ENCODE measurements around the gene IGFBP7.
"Not testable (repeated sequence)": the region's sequence is repeated elsewhere in the genome, so short reads cannot be mapped to it uniquely, and the experiment has no call there.

IGFBP7 gene

DNA sequence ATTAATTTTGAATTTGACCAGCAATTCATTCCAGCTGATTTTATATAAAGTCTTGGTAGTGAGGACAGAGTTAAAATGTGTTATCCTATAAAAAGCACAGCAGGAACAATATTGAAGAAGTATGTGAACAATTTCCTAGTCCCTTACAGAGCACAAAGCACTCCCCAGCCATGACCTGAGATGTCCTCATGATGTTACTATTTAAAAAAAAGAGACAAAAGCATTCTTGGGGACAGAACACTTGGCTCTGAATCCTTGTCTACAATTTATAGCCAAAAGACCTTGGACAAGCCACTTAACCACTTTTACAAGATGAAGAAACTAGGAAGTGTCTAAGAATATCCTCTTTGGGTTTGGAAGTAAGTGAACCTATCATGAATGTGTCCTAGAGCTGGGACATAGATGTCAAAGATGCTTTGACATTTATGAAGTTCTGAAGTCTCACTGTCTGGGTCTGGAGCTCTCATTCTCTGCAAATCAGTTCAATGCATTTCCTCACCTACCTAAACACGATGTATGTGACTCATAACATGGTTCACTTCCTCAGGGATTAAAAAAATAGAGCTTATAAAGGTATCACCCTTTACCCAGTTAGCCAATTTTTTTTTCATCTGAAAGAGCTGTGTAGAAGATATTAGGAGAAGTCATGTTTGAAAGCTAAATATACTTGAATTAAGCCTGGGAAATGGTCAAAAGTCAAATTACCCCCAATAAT, 61.4 kb downstream of the IGFBP7 start:
- no peak for DNase-seq (ENCODE audit: low read depth)
- no peak overlapping the region for H3K4me3 ChIP-seq (ENCODE audit: control insufficient read depth, low read depth, low read length)
- TF ChIP-seq, protein P1, sequence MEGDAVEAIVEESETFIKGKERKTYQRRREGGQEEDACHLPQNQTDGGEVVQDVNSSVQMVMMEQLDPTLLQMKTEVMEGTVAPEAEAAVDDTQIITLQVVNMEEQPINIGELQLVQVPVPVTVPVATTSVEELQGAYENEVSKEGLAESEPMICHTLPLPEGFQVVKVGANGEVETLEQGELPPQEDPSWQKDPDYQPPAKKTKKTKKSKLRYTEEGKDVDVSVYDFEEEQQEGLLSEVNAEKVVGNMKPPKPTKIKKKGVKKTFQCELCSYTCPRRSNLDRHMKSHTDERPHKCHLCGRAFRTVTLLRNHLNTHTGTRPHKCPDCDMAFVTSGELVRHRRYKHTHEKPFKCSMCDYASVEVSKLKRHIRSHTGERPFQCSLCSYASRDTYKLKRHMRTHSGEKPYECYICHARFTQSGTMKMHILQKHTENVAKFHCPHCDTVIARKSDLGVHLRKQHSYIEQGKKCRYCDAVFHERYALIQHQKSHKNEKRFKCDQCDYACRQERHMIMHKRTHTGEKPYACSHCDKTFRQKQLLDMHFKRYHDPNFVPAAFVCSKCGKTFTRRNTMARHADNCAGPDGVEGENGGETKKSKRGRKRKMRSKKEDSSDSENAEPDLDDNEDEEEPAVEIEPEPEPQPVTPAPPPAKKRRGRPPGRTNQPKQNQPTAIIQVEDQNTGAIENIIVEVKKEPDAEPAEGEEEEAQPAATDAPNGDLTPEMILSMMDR (conservative IDR thresholded peaks at IDR 0.05; ENCODE audit: control insufficient read depth, insufficient read depth, low read depth, low read length), result no peak

DNA sequence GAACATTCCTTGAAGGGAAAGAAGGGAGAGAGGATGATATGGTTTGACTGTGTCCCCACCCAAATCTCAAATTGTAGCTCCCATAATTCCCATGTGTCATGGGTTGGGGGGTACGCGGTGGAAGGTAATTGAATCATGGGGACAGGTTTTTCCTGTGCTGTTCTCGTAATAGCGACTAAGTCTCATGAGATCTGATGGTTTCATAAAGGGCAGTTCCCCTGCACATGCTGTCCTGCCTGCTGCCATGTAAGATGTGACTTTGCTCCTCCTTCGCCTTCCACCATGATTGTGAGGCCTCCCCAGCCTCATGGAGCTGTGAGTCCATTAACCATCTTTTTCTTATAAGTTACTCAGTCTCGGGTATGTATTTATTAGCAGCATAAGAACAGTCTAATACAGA, 63.1 kb downstream of the IGFBP7 start:
- not testable (repeated sequence) for DNase-seq (ENCODE audit: low read depth); H3K4me3 ChIP-seq (ENCODE audit: control insufficient read depth, low read depth, low read length)

DNA sequence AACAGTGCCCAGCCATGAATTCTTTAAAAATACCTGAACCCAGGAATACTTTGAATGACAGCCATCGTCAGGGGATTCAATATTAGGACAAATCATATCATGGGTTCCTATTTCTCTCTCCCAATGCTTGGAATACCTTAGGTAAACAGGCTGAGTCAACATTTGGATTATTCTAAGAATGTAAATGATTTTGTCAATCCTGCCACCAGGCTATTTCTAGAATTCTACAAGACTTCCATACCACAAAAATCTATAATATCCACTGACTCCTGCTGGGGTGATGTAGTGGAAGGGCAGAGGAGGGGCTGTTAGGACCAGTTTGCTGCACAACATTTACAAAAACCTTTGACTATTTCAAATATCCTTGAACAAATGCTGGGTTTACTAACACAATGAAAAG, 65.2 kb downstream of the IGFBP7 start:
- TF ChIP-seq, protein P1 (conservative IDR thresholded peaks at IDR 0.05; ENCODE audit: control insufficient read depth, insufficient read depth, low read depth, low read length), result no peak

DNA sequence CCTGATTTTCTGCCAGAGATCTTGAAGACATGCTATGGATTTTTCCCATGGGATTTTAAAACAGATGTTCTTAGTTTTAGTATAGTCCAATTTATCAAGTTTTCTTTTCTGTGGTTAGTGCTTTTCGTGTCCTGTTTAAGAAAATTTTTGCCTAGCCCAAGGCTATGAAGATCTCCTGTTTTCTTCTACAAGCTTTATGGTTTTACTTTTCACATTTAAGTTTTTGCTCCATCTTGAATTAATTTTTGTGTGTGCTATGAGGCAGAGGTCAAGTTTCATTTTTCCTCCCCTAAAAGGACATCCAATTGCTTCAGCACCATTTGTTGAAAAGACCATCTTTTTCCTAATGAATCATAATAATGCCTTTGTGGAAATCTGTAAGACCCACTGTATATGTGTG, 65.9 kb downstream of the IGFBP7 start:
- peak; percentile 78 for DNase-seq (ENCODE audit: low read depth)
- TF ChIP-seq, protein P1 (conservative IDR thresholded peaks at IDR 0.05; ENCODE audit: control insufficient read depth, insufficient read depth, low read depth, low read length), result no peak
- H3K4me3 ChIP-seq (ENCODE audit: control insufficient read depth, low read depth, low read length), result no peak overlapping the region

More for the DNA sequence above, 65.2 kb downstream of the IGFBP7 start:
- H3K4me3 ChIP-seq (ENCODE audit: control insufficient read depth, low read depth, low read length), result no peak overlapping the region
- peak; percentile 20 for DNase-seq (ENCODE audit: low read depth)

DNA sequence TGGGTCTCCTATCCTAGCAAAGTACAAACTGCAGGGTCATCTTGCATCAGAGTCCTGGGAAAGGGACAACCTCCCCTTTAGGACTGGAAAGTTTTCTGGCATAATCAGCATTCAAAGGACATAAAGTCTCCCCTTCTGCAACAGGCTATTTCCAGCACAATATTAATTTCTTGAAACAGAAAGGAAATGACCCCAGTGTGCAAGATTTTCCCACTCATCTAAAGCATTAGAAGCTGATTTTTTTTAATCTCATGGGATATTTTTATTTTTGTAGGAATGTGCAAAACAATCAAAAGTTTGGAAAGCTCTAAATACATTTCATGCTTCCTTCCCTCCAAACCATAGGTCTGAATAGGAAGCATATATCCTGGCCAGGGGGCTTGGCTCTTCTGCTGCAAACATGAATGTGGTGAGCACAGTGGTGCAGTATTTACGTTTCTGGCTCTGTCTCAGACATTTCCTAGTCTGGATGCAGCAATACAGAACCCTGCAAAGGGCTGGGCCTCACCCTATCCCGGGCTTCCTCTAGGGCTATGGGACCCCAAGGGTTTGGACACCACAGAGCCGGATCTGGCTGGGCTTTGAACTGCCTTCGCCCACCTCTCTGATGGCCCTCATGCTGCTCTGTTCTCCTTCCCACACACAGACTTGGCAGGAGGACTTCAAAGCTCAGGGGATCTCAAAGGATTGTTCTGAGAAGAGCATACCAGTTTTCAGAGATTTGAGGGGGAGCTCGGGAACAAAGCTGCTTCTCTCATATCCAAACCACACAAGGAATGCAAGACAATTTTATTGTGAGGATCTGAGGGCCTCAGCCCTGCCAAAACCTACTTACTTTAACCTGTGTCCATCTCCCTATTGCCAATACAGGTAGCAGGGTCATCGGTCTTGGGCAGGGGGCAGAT, 66.6 kb downstream of the IGFBP7 start:
- TF ChIP-seq, protein P1 (conservative IDR thresholded peaks at IDR 0.05; ENCODE audit: control insufficient read depth, insufficient read depth, low read depth, low read length), result no peak
- DNase-seq (ENCODE audit: low read depth), result peak; percentile 88
- no peak overlapping the region for H3K4me3 ChIP-seq (ENCODE audit: control insufficient read depth, low read depth, low read length)

DNA sequence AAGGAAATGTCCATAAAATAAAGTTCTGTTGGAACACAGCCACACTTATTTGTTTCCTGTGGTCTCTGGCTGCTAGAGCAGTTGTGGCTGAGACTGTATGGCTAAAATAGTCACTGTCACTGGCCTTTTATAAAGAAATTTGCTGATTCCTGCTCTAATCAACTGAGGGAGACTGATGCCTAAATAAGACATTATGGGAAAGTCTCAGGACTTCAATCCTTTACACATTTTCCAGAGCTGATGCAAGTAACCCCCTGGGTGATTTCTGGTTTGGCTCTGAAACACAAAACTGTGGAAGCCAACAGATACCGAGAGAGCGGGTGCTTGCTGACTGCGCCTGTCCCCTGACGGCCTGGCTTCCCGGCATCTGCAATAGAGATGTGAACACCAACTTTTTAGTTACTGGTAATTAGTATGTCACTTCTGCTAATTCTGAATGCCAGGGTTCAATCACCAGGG, 67.4 kb downstream of the IGFBP7 start:
- TF ChIP-seq, protein P1 (conservative IDR thresholded peaks at IDR 0.05; ENCODE audit: control insufficient read depth, insufficient read depth, low read depth, low read length), result no peak
- DNase-seq (ENCODE audit: low read depth), result peak; percentile 78
- no peak overlapping the region for H3K4me3 ChIP-seq (ENCODE audit: control insufficient read depth, low read depth, low read length)

DNA sequence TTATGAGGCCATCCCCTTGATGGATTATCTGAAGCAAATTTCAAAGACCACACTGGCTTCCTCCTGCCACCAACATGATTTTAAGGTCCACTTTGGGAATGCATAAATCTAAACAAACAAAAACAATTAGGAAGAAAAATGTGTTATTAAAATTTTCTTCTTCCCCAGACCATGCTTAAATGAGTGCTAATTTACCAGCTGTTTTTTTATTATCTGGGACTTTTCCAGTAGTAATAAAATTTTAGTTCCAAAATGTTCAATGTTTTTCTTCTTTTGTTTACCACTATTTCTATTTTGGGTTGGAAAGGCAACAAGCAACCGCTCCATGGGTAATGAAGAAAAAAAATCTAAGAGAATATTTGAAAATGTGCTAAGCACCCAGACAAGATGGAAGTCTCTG, 69.2 kb downstream of the IGFBP7 start:
- no peak for DNase-seq (ENCODE audit: low read depth)
- TF ChIP-seq, protein P1 (conservative IDR thresholded peaks at IDR 0.05; ENCODE audit: control insufficient read depth, insufficient read depth, low read depth, low read length), result no peak
- H3K4me3 ChIP-seq (ENCODE audit: control insufficient read depth, low read depth, low read length), result no peak overlapping the region

Data from fibroblast of mammary gland (primary cell).